Testis (tissue), 2 donors: ENCODE results near the gene LRWD1.
"Not testable (repeated sequence)": the region's sequence is repeated elsewhere in the genome, so short reads cannot be mapped to it uniquely, and the experiment has no call there.

Source experiments
- CTCF ChIP-seq, 3 experiments: fragments of 450-650 bp in 2 of 3; fragments of 200-600 bp in 1 of 3; sonication (generic) in 1 of 3; IDR thresholded peaks; one replicate each; pipeline ENCODE4 v1.5.1; 2016 to 2019; ENCODE audit warnings: antibody characterized with exemption in 3 of 3, mild to moderate bottlenecking in 2 of 3, moderate library complexity in 1 of 3
- POLR2A ChIP-seq: fragments of 450-650 bp; IDR thresholded peaks from one replicate; pipeline ENCODE4 v1.6.1; 2017; ENCODE audit warnings: antibody characterized with exemption, mild to moderate bottlenecking, moderate library complexity

GRCh38 chr7:102515889-102516288 lies 51.1 kb downstream of the LRWD1 start:
- TF ChIP-seq POLR2A; CTCF (IDR thresholded peaks at IDR 0.05): not testable (repeated sequence)
